Stimulated activated CD4-positive, alpha-beta T cell treated with anti-CD3 and anti-CD28 coated beads, Interleukin-1b, Interleukin-23, amount 100 ng/mL, for 48 hours (primary cell): ENCODE results near the gene SAMM50.
A peak's percentile ranks its signal among the peaks of the same experiment; 100 is the strongest.
"Not testable (repeated sequence)": the region's sequence is repeated elsewhere in the genome, so short reads cannot be mapped to it uniquely, and the experiment has no call there.

ENCODE experiments used
- DNase-seq: peaks from one replicate; pipeline ENCODE4 v3.0.0-alpha.2; 2020

SAMM50 gene

DNA sequence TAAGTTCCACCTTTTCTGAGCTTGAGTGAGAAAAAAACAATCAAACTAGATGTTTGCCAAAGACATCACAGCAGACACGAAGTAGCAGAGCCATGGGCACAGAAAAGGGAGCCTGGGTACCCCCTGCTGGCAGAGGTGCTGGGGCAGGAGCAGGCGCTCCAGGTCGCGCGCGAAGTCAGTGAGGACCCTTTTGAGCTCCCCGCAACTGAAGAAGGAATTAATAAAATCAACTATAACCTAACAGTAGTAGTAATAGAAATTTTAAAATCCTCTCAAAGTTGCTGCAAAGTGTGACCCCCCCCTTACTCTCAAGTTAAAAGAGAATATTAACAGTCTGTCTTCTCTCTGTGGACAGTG is 48.8 kb downstream of the SAMM50 start:
- no peak for DNase-seq

DNA sequence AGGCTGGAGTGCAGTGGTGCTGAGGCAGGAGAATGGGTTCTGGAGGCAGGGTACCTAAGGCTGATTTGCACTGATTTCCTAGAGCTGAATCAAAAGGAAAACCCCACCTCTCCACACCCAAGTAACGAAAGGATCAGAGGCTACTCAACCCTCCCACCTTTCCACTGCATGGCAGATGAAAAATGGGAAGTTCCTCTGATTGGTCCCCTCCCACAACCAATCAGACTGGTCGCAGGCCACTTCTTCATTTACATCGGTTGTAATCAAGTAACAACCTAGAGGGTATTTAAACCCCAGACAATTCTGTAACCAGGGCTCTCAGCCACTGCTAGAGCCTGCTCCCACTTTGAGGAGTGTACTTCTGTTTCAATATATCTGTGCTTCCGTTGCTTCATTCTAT is 50.3 kb downstream of the SAMM50 start:
- DNase-seq = no peak

DNA sequence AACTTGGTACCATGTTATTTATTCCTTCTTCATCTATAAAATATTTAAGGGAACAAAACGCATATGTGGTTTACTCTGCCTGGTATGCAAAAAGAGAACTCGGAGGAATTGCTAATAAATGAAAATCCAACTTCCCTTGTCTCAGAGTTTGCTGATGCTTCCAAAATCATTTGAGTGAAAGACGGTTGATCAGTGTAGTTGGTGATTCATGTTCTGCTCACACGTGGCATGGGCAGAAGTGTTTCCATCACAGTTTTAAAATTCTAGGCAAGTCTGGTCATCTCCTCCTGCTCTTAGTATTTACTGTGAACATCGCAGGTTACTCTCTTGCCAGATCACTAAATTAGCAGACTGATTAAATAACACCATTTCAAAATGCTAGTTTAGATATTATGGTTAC is 56.9 kb downstream of the SAMM50 start:
- no peak for DNase-seq

DNA sequence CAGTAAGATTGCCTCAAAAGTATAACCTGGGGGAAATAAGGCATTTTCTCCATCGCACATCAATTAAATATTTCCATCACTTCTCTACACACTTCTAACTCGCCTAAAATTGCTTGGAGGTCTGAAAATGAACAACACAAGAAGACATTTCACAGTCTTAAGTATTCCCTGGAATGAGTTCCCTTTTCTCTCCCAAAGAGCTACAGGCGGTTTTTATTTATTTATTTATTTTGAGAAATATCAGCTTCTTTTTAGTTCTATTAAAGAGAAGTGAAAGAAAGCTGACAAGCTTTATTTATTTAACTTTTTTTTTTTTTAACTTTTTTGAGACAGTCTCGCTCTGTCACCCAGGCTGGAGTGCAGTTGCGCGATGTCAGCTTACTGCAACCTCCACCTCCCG is 57.3 kb downstream of the SAMM50 start:
- no peak for DNase-seq

- no peak for DNase-seq
Observed at GRCh38 chr22:44014241-44014640, 59.0 kb downstream of the SAMM50 start.

- not testable (repeated sequence) for DNase-seq
Observed at GRCh38 chr22:44016586-44016985, 61.3 kb downstream of the SAMM50 start.

- DNase-seq = no peak
Observed at GRCh38 chr22:44018594-44018993, 63.4 kb downstream of the SAMM50 start.

GRCh38 chr22:44019416-44019815 is 64.2 kb downstream of the SAMM50 start:
- DNase-seq = no peak

- no peak for DNase-seq
Observed at GRCh38 chr22:44019846-44020245, 64.6 kb downstream of the SAMM50 start.

- DNase-seq = no peak
Observed at GRCh38 chr22:44020981-44021380, 65.7 kb downstream of the SAMM50 start.

DNA sequence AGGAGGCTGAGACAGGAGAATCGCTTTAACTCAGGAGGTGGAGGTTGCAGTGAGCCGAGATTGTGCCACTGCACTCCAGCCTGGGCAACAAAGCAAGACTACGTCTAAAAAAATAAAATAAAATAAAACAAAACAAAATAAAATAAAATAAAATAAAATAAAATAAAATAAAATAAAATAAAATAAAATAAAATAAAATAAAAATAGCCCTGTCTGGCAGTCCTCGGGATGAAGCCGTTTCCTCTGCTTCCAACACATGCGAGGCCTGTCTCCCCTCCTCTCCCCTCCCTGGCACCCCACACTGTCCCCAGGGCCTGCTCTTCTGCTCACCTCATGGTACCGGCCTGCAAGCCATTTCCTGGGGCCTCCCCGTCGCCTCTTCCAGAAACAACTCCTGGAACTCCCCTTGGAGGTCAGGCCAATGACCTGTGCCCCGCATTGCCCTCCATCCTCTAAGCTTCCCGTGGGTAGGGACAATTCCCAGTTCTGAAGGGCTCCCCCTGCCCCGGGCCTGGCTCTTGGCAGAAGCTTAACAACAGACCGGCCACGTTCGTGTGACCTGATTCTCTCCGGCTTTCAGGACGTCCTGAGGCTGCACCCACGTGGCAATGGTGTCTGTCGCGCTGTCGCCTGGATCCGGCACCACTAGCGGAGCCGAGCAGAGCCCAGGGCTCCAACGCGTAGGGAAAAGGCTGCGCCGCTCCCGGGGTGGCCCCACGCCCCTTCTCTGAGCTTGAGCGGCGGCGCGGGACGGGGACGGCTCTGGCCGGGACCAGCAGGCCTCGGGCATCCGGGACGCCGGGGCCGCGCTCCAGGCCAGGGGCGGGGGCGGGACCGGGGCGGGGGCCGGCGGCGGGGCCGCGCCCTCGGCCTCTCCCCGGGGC is 68.4 kb downstream of the SAMM50 start:
- peak; percentile 25 for DNase-seq

GRCh38 chr22:44024288-44024921 is 69.2 kb downstream of the SAMM50 start, which contains the start of gene PARVB:
Gene PARVB, plus strand, starts transcription at chr22:44024302. Its CDS starts 38 bp downstream, at chr22:44024340.
- DNase-seq = peak; percentile 11

DNA sequence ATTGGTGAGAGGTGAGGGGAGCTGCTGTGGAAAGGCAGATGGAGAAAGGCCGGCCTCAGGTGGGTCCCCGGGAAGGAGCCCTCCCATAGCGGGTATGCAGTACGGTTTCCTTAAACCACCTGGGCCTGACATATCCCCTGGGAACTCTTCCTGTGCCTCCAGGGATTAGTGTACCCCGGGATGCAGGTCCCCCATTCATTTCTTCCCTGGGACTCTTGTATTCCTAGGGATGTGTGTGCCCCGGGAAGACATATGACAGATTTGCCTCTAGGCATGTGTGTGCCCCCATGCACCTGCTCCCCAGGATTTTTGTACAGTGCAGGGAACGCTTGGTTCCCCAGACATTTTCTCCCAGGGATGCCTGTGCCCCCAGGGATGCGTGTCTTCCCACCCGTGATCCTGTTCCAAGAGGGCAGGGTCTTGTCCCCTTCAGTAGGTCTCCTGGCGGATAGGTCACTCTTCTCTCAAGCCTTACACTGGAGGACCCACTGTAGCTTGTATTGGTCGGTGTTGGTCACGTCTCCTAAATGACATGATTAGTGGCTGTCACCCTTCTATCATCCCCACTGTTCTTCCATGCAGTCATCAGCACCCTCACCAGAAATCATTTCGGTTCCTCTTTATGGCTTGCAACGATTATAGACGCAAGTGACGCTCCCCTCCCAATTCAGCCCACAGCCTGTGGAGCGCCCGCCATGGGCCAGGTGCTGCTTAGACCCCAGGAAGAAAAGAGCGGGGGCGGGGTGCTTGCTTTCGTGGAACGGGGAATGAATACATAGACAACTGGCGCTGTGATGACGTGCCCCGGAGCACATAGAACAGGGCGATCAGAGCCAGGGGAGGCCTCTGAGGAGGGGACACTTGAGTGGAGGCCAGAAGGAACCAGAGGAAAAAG is 70.2 kb downstream of the SAMM50 start:
- DNase-seq = no peak

- no peak for DNase-seq
Observed at GRCh38 chr22:44026066-44026629, 70.9 kb downstream of the SAMM50 start.

- peak; percentile 71 for DNase-seq
Observed at GRCh38 chr22:44026630-44027511, 71.6 kb downstream of the SAMM50 start.

GRCh38 chr22:44028091-44028490 is 72.8 kb downstream of the SAMM50 start:
- no peak for DNase-seq

GRCh38 chr22:44029069-44029468 is 73.8 kb downstream of the SAMM50 start:
- DNase-seq = no peak

DNA sequence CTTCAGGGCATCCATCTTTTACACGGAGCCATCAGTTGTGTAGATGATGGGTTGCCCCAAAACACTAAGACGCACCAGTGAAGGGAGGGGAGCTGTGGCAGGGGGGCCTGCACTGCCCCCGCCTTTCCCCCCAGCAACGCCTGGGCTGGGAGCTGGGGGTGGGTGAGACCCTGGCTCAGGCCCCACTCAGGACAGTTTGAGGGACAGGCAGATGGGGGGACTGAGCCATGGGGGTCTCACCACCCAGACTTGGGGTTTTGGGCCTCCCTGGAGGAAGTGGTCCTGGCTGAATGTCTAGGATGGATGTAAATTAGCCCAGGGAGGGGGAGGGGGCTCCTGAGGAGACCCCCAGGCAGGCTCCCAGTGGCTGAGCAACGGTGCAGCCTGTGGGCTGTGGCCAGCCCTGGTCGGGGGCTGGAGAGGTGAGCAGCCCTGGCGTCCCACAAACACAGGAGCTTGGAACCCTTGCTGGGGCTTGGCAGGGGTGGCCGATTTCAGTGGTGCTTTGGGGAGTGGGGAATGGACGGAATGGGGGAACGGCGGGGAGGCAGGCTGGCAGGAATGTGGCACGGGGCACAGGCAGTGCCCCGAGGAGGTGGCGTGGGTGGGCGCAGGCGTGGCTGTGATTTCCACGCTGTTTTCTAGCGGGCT is 74.9 kb downstream of the SAMM50 start:
- DNase-seq = no peak

DNA sequence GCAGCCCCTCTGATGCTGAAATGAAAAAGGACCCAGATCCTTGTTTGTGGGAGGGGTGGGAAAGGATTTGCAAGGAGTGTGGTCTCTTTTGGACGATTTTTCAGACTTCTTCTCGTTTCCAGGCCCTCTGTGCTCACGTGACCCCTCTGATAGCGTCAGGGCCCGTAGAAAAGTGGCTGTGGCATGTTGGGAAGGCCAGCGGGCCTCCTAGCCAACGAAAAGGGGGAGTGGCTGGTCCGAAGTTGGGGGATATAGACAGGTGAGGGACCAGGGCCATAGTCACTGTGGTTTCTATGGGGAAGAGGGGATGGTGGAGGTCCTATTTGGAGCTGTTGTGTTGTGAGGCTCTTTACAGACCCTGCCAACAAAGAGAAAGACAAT is 75.5 kb downstream of the SAMM50 start:
- no peak for DNase-seq

- DNase-seq = no peak
Observed at GRCh38 chr22:44031158-44031952, 76.1 kb downstream of the SAMM50 start.
